SHP77 (cell line): ENCODE data around the gene CORIN.
"Not testable (repeated sequence)": the region's sequence is repeated elsewhere in the genome, so short reads cannot be mapped to it uniquely, and the experiment has no call there.

ENCODE experiments used
- DNase-seq, 2 experiments: peaks; one replicate each; lab custom pipeline; 2025; lab: John Stamatoyannopoulos, UW

Gene CORIN

GRCh38 chr4:47566969-47567368 is 270.9 kb downstream of the CORIN start:
- DNase-seq: no peak

GRCh38 chr4:47566566-47566965 is 271.3 kb downstream of the CORIN start:
- DNase-seq: no peak

GRCh38 chr4:47562297-47562696 is 275.6 kb downstream of the CORIN start:
- no peak for DNase-seq

- no peak for DNase-seq
Measured at GRCh38 chr4:47561331-47561730, 276.5 kb downstream of the CORIN start.

- no peak for DNase-seq
Measured at GRCh38 chr4:47560682-47561081, 277.2 kb downstream of the CORIN start.

- DNase-seq: no peak
Measured at GRCh38 chr4:47557255-47557654, 280.6 kb downstream of the CORIN start.

- not testable (repeated sequence) for DNase-seq
Measured at GRCh38 chr4:47555920-47556319, 281.9 kb downstream of the CORIN start.

GRCh38 chr4:47553329-47554125 is 284.3 kb downstream of the CORIN start:
- no peak for DNase-seq

- no peak for DNase-seq
Measured at GRCh38 chr4:47551682-47552081, 286.2 kb downstream of the CORIN start.

GRCh38 chr4:47550899-47551548 is 286.8 kb downstream of the CORIN start:
- DNase-seq: no peak

GRCh38 chr4:47550357-47550756 is 287.5 kb downstream of the CORIN start:
- DNase-seq: not testable (repeated sequence)
